GM13977 (cell line): Measurements from ENCODE around the gene CTU2.
A peak's percentile ranks its signal among the peaks of the same experiment; 100 is the strongest.
"Not testable (repeated sequence)": the region's sequence is repeated elsewhere in the genome, so short reads cannot be mapped to it uniquely, and the experiment has no call there.

Experiments
- DNase-seq: peaks from one replicate; pipeline ENCODE4 v3.0.0; 2012; ENCODE audit warnings: low spot score
- CTCF ChIP-seq: IDR thresholded peaks from 2 replicates; pipeline ENCODE4 v1.5.1; 2012; ENCODE audit warnings: mild to moderate bottlenecking, control low read depth; ENCODE audit not compliant: insufficient read depth; ENCODE audit errors: extremely low read depth, missing control alignments
- in situ Hi-C: fragments of 300-500 bp; cut with MboI; formaldehyde crosslinking; loops from one replicate; pipeline ENCODE4 v1.12.0; 2022; ENCODE audit warnings: low sequenced_read_pairs, low pct_unique_long_range_greater_than_20kb, mixed read lengths, inconsistent platforms; ENCODE audit not compliant: unreplicated experiment

Gene CTU2

GRCh38 chr16:88662843-88663606, 43.3 kb upstream of the CTU2 start, which contains the start of gene MVD:
MVD (minus strand) TSS chr16:88663091; CDS start chr16:88663080, 11 bp downstream.
- TF ChIP-seq CTCF = no peak
- DNase-seq = peak; percentile 100
- in situ Hi-C loops = no loop called here

GRCh38 chr16:88665148-88665547, 41.2 kb upstream of the CTU2 start:
- in situ Hi-C loops = no loop called here
- TF ChIP-seq CTCF = no peak
- DNase-seq = no peak

GRCh38 chr16:88665570-88665969, 40.7 kb upstream of the CTU2 start:
- no peak for DNase-seq
- in situ Hi-C loops = no loop called here
- TF ChIP-seq CTCF = no peak

GRCh38 chr16:88667461-88667860, 38.8 kb upstream of the CTU2 start:
- no peak for TF ChIP-seq CTCF
- in situ Hi-C loops = no loop called here
- no peak for DNase-seq

GRCh38 chr16:88669493-88669892, 36.8 kb upstream of the CTU2 start:
- DNase-seq, in situ Hi-C loops: not testable (repeated sequence)

GRCh38 chr16:88669980-88670379, 36.3 kb upstream of the CTU2 start:
- in situ Hi-C loops = no loop called here
- no peak for DNase-seq
- TF ChIP-seq CTCF = no peak

GRCh38 chr16:88671806-88672205, 34.5 kb upstream of the CTU2 start:
- DNase-seq = no peak
- in situ Hi-C loops = no loop called here
- no peak for TF ChIP-seq CTCF
